OCI-LY7 (cell line): ENCODE results near the gene PSMB9. TPM values are rescaled to one million over a fixed set of nuclear protein-coding genes. Genes with fewer than 3 reads are reported as not detected.
A peak's percentile ranks its signal among the peaks of the same experiment; 100 is the strongest.

Experiments used
- BruUV-seq: library from RNA; stranded (reverse); fragments of 400-500 nt; replicated peaks from 2 replicates; lab custom pipeline; 2021; lab: Mats Ljungman, UMichigan
- CTCF ChIA-PET: fragments of 300-600 bp; sonication (Branson Sonifier 250); formaldehyde crosslinking; loops from one replicate; lab custom pipeline; 2022; ENCODE audit warnings: antibody characterized with exemption; ENCODE audit not compliant: unreplicated experiment; lab: Charles Lee
- POLR2A ChIA-PET: fragments of 300-600 bp; sonication (Branson Sonifier 250); formaldehyde crosslinking; loops from one replicate; lab custom pipeline; 2022; ENCODE audit warnings: antibody characterized with exemption; lab: Charles Lee
- DNase-seq: peaks from one replicate; pipeline ENCODE4 v3.0.0-alpha.2; 2015; ENCODE audit warnings: low spot score
- H2AFZ ChIP-seq: fragments of 200-600 bp; sonication (generic), shearing (Covaris generic); 2 replicates; pipeline ENCODE4 v1.6.1; 2014; ENCODE audit warnings: mild to moderate bottlenecking, antibody characterized with exemption, low read length, moderate library complexity
- H3K27ac ChIP-seq: fragments of 200-600 bp; sonication (generic); 2 replicates; pipeline ENCODE4 v1.5.1; 2014; ENCODE audit warnings: mixed run types, low read depth, mild to moderate bottlenecking, moderate library complexity, low read length, inconsistent platforms; ENCODE audit not compliant: poor library complexity, severe bottlenecking
- H3K36me3 ChIP-seq: fragments of 200-600 bp; sonication (generic); 2 replicates; pipeline ENCODE4 v1.6.1; 2014; ENCODE audit warnings: mild to moderate bottlenecking, antibody characterized with exemption, low read length, moderate library complexity, mixed read lengths; ENCODE audit not compliant: insufficient read depth
- H3K4me1 ChIP-seq: fragments of 200-600 bp; sonication (generic); 2 replicates; pipeline ENCODE4 v1.5.1; 2014; ENCODE audit warnings: mild to moderate bottlenecking, low read length; ENCODE audit not compliant: insufficient read depth, poor library complexity, severe bottlenecking
- H3K4me2 ChIP-seq: fragments of 200-600 bp; sonication (generic); 2 replicates; pipeline ENCODE4 v1.6.1; 2014; ENCODE audit warnings: mild to moderate bottlenecking, low read length
- H3K4me3 ChIP-seq: fragments of 200-600 bp; sonication (generic); 2 replicates; pipeline ENCODE4 v1.5.1; 2014; ENCODE audit warnings: mild to moderate bottlenecking, low read depth, low read length; ENCODE audit not compliant: poor library complexity, severe bottlenecking
- H3K79me2 ChIP-seq: fragments of 200-600 bp; sonication (generic); 2 replicates; pipeline ENCODE4 v1.6.1; 2016; ENCODE audit warnings: low read depth, mild to moderate bottlenecking, low read length, moderate library complexity, mixed read lengths; ENCODE audit not compliant: insufficient read depth
- H3K9me2 ChIP-seq: fragments of 200-600 bp; sonication (generic); 2 replicates; pipeline ENCODE4 v1.6.1; 2016; ENCODE audit warnings: mild to moderate bottlenecking, low read length, mixed read lengths; ENCODE audit not compliant: insufficient read depth
- H3K9me3 ChIP-seq: fragments of 200-600 bp; sonication (generic); 2 replicates; pipeline ENCODE4 v1.6.1; 2014; ENCODE audit warnings: mild to moderate bottlenecking, mixed run types, low read length, mixed read lengths
- H4K20me1 ChIP-seq: fragments of 200-600 bp; sonication (generic); 2 replicates; pipeline ENCODE4 v1.6.1; 2014; ENCODE audit warnings: mild to moderate bottlenecking, antibody characterized with exemption, low read length, moderate library complexity, mixed read lengths; ENCODE audit not compliant: insufficient read depth
- CTCF ChIP-seq: fragments of 200-600 bp; sonication (generic); conservative IDR thresholded peaks from 2 replicates; pipeline ENCODE4 v1.5.1; 2014; ENCODE audit warnings: mild to moderate bottlenecking, antibody characterized with exemption, low read length, moderate library complexity, mixed read lengths
- EZH2phosphoT487 ChIP-seq: fragments of 200-600 bp; sonication (generic); IDR thresholded peaks from 2 replicates; pipeline ENCODE4 v1.6.1; 2018; ENCODE audit warnings: low read depth, borderline replicate concordance, mild to moderate bottlenecking, mixed run types, antibody characterized with exemption, low read length, moderate library complexity, mixed read lengths
- intact Hi-C: fragments of 100-400 bp; cut with micrococcal nuclease; formaldehyde crosslinking; loops from one replicate; pipeline ENCODE4 v1.10.0; 2022; ENCODE audit not compliant: unreplicated experiment
- total RNA-seq, 2 experiments: library from RNA; depleted of rRNA in 1 of 2; stranded (reverse); fragments of >200 nt in 1 of 2; shearing (Covaris generic) in 1 of 2; gene quantifications; 2 replicates each; pipeline ENCODE4 v1.2.3, GENCODE V29; 2014 to 2022

The PSMB9 gene
- total RNA-seq, 2 experiments from 2014 or later = 149 to 193 TPM

- Histone ChIP-seq H3K36me3 (peaks cover 50% of the 10 kb centered on the region), H3K4me1 (peaks cover 73% of the 10 kb centered on the region), H3K9me2 (no peaks in the 10 kb centered on the region), H3K4me2 (peak overlapping the region; percentile 31; the same call in 1 of the 2 replicates), H3K4me3 (no peak overlapping the region), H2AFZ (no peak overlapping the region), H3K27ac (peak overlapping the region; percentile 7), H3K9me3 (no peaks in the 10 kb centered on the region), H3K79me2 (peaks cover 23% of the 10 kb centered on the region), H4K20me1 (no peaks in the 10 kb centered on the region)
- ChIA-PET CTCF (interaction anchor here (1.2 to 4.7 kb wide), 3 partner anchors 10 to 19 kb away, joined by 3 to 17 read pairs (median 10); partner anchors contain the start of gene TAP2), POLR2A (interaction anchor here (0.6 to 7.7 kb wide), 4 partner anchors 9 to 124 kb away, joined by 3 to 88 read pairs (median 10); partner anchors contain the start of genes PSMB8 and TAP2)
- no TSS peak for BruUV-seq
- TF ChIP-seq CTCF (no peak), EZH2phosphoT487 (no peak)
- intact Hi-C loops = no loop called here
- DNase-seq = no peak
Observed at GRCh38 chr6:32858194-32858593, 4.2 kb downstream of the PSMB9 start.

GRCh38 chr6:32860674-32861073 lies 6.7 kb downstream of the PSMB9 start:
- H3K4me2 ChIP-seq = peak overlapping the region; percentile 62
- CTCF ChIA-PET = no interaction called here

More at GRCh38 chr6:32860674-32861073, 6.7 kb downstream of the PSMB9 start:
- H3K4me3 ChIP-seq = peak overlapping the region; percentile 13
- H3K4me1 ChIP-seq = peaks cover 78% of the 10 kb centered on the region
- peak; percentile 49 for DNase-seq
- H3K36me3 ChIP-seq = peaks cover 61% of the 10 kb centered on the region
- BruUV-seq = no TSS peak
- no peaks in the 10 kb centered on the region for H4K20me1 ChIP-seq
- H3K9me3 ChIP-seq = peaks cover 3% of the 10 kb centered on the region; the same call in 1 of the 2 replicates
- peak overlapping the region; percentile 81 for H3K27ac ChIP-seq
- H3K9me2 ChIP-seq = no peaks in the 10 kb centered on the region
- intact Hi-C loops = loop anchor here (10.0 kb wide), 2 partner anchors 236 to 626 kb away; no protein-coding TSS in a partner anchor
- TF ChIP-seq CTCF (no peak), EZH2phosphoT487 (no peak)
- POLR2A ChIA-PET = interaction anchor here (1.3 to 1.4 kb wide), 2 partner anchors 35 to 107 kb away, joined by 4 to 5 read pairs; no protein-coding TSS in a partner anchor
- H2AFZ ChIP-seq = peak overlapping the region; percentile 29; the same call in 1 of the 2 replicates
- H3K79me2 ChIP-seq = peaks cover 10% of the 10 kb centered on the region; the same call in 1 of the 2 replicates
